ENCODE results near the gene PKNOX1.

The PKNOX1 gene

DNA sequence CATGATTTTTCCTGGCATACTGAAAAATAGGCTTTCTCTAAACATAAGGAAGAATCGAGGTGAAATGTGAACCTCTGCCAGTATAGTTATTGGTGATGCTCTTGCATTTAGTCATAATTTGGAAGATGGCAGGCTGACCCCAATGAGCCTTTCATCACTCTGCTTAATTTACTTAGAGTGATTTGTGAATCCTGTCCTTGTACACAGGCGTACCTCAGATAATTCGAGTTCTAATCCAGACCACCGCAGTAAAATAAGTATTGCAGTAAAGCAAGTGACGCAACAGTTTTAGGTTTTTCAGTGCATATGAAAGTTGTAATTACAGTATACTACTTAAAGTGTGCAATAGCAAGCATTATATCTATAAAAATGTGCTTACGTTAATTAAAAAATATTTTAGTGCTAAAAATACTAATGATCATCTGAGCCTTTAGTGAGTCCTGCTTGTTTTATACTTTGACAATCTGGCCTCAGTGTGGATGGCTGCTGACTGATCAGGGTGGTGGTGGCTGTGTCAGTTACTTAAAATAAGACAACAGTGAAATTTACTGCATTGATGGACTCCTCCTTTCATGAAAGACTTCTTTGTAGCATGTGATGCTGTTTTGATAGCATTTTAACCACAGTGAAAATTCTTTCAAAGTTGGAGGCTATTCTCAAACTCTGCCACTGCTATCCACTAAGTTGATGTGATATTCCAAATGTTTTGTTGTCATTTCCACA, 1.7 kb downstream of the PKNOX1 start:
- DNase-seq (ENCODE audit: low read depth), result no peak
- peak overlapping the region; percentile 87 for H3K4me3 ChIP-seq (ENCODE audit: low read depth, low read length)
- TF ChIP-seq, protein P1, sequence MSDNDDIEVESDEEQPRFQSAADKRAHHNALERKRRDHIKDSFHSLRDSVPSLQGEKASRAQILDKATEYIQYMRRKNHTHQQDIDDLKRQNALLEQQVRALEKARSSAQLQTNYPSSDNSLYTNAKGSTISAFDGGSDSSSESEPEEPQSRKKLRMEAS (IDR thresholded peaks at IDR 0.05; ENCODE audit: low read depth, low read length), result no peak
- no peak for TF ChIP-seq POLR2A (IDR thresholded peaks at IDR 0.05; ENCODE audit: extremely low read depth, insufficient read length)

DNA sequence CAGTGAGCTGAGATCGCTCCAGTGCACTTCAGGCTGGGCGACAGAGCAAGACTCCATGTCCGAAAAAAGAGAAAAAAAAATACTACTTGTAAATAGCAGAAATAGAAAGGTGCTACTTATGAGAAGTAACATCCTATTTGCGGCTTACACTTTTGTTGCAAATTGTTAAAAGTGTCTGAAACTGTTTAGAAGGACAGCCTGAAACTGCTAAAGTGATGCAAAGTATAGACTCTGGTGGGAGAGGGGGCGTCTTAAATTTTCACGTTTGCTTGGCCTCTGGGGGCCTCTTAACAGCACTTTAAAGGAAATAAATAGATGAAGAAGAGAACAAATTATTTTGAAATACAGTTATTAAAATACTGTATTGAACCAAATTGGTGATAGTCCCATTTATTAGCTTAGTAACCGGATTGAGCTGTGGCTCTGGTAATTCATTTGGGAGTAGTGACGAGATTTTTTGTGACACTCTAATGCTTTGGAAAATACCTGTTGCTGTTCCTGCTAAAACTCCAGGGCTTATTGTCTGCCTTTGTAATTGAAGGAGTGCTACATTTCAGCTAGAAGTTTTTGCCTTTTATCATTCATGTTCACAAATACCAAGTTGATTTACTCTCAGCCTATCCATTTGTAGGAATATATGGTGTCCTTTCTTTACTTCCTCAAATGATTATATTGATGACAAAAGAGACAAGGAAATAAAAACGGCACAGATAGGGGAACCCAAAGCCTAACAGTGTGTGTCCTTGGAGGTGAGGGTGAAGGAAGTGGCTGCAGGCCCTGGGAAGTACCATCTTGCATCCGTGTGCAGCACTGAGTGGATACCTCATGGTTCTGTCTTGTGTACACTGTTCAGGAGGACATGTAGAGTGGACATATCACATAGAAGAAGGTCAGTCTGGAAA, 6.2 kb downstream of the PKNOX1 start:
- DNase-seq (ENCODE audit: low read depth), result peak; percentile 49
- TF ChIP-seq, protein P2, sequence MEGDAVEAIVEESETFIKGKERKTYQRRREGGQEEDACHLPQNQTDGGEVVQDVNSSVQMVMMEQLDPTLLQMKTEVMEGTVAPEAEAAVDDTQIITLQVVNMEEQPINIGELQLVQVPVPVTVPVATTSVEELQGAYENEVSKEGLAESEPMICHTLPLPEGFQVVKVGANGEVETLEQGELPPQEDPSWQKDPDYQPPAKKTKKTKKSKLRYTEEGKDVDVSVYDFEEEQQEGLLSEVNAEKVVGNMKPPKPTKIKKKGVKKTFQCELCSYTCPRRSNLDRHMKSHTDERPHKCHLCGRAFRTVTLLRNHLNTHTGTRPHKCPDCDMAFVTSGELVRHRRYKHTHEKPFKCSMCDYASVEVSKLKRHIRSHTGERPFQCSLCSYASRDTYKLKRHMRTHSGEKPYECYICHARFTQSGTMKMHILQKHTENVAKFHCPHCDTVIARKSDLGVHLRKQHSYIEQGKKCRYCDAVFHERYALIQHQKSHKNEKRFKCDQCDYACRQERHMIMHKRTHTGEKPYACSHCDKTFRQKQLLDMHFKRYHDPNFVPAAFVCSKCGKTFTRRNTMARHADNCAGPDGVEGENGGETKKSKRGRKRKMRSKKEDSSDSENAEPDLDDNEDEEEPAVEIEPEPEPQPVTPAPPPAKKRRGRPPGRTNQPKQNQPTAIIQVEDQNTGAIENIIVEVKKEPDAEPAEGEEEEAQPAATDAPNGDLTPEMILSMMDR (IDR thresholded peaks at IDR 0.05; ENCODE audit: low read depth, low read length), result no peak
- TF ChIP-seq POLR2A (IDR thresholded peaks at IDR 0.05; ENCODE audit: extremely low read depth, insufficient read length), result no peak
- TF ChIP-seq MYC (IDR thresholded peaks at IDR 0.05; ENCODE audit: low read depth, low read length), result no peak
- TF ChIP-seq, protein P1 (IDR thresholded peaks at IDR 0.05; ENCODE audit: low read depth, low read length), result no peak
- no peak overlapping the region for H3K4me3 ChIP-seq (ENCODE audit: low read depth, low read length)

DNA sequence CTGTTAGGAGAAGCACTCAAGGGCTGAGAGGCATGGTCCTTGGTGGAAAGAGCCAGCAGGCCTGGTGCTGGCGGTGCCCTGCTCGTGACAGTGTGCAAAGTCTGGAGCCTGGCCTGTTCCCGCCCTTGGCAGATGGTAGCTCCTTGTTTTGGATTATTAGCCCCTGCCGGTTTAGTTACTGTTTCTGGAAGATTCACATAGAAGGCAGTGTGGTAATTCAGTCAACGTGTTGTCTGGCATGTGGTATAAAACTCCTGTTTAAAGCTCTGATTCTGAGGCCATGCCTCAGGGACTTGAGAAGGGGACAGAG, 6.8 kb downstream of the PKNOX1 start:
- TF ChIP-seq, protein P1 (IDR thresholded peaks at IDR 0.05; ENCODE audit: low read depth, low read length), result no peak
- no peak for TF ChIP-seq POLR2A (IDR thresholded peaks at IDR 0.05; ENCODE audit: extremely low read depth, insufficient read length)
- no peak for TF ChIP-seq MYC (IDR thresholded peaks at IDR 0.05; ENCODE audit: low read depth, low read length)
- TF ChIP-seq, protein P2 (IDR thresholded peaks at IDR 0.05; ENCODE audit: low read depth, low read length), result no peak

DNA sequence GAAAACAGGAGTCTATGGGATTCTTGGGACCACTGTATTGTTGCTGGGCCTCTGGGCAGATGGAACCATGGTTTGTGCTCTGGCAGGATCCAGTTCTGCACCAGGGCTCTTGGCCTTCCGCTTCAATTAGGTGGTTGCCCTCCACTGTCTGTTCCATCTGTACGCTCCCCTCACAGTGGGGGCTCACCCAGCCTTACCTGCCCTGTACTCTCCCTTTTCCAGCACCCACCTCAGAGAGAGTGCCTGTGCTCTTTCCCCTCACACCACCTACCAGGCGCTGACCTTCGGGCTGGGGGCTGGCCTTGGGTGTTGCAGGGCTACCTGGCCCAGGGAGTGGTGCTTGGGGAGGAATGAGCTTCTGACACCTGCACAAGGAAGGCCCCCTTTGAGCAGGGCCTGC, 7.5 kb downstream of the PKNOX1 start:
- TF ChIP-seq, protein P2 (IDR thresholded peaks at IDR 0.05; ENCODE audit: low read depth, low read length), result no peak
- TF ChIP-seq, protein P1 (IDR thresholded peaks at IDR 0.05; ENCODE audit: low read depth, low read length), result no peak
- TF ChIP-seq POLR2A (IDR thresholded peaks at IDR 0.05; ENCODE audit: extremely low read depth, insufficient read length) (no peak), MYC (IDR thresholded peaks at IDR 0.05; ENCODE audit: low read depth, low read length) (no peak)
- no peak overlapping the region for H3K4me3 ChIP-seq (ENCODE audit: low read depth, low read length)
- no peak for DNase-seq (ENCODE audit: low read depth)

More for the DNA sequence above, 6.8 kb downstream of the PKNOX1 start:
- no peak for DNase-seq (ENCODE audit: low read depth)
- no peak overlapping the region for H3K4me3 ChIP-seq (ENCODE audit: low read depth, low read length)

DNA sequence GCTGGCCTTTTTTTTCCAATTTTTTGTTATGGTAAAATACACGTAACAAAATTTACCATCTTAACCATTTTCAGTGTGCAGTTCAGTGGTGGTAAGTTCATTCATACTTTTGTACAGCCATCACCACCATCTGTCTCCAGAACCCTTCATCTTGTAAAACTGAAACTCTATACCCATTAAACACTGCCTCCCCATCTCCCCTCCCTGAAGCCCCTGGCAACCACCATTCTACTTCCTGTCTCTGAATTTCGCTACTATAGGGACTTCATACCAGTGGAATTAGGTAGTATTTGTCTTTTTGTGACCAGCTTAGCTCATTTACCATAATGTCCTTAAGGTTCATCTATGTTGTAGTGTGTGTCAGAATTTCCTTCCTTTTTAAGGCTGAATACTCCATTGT, 8.7 kb downstream of the PKNOX1 start:
- TF ChIP-seq, protein P1 (IDR thresholded peaks at IDR 0.05; ENCODE audit: low read depth, low read length), result no peak
- TF ChIP-seq POLR2A (IDR thresholded peaks at IDR 0.05; ENCODE audit: extremely low read depth, insufficient read length), result no peak
- TF ChIP-seq MYC (IDR thresholded peaks at IDR 0.05; ENCODE audit: low read depth, low read length), result no peak
- TF ChIP-seq, protein P2 (IDR thresholded peaks at IDR 0.05; ENCODE audit: low read depth, low read length), result no peak
- no peak for DNase-seq (ENCODE audit: low read depth)
- H3K4me3 ChIP-seq (ENCODE audit: low read depth, low read length), result no peak overlapping the region

DNA sequence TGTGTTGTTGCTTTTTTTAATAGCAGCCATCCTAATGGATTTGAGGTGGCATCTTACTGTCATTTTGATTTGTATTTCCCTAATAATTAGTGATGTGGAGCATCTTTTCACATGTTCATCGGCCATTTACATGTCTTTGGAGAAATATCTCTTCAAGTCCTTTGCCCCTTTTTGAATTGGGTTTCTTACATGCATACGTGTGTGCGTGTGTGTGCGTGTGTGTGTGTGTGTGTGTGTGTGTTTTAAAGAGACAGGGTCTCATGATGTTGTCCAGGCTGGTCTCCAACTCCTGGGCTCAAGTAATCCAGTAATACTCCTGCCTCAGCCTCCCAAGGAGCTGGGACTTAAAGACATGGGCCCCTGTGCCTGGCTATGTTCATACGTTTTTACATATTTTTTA, 9.5 kb downstream of the PKNOX1 start:
- TF ChIP-seq POLR2A (IDR thresholded peaks at IDR 0.05; ENCODE audit: extremely low read depth, insufficient read length) (no peak), MYC (IDR thresholded peaks at IDR 0.05; ENCODE audit: low read depth, low read length) (no peak)
- TF ChIP-seq, protein P2 (IDR thresholded peaks at IDR 0.05; ENCODE audit: low read depth, low read length), result no peak
- TF ChIP-seq, protein P1 (IDR thresholded peaks at IDR 0.05; ENCODE audit: low read depth, low read length), result no peak
- H3K4me3 ChIP-seq (ENCODE audit: low read depth, low read length), result no peak overlapping the region
- no peak for DNase-seq (ENCODE audit: low read depth)

All from NB4 (cell line).